IMR-90 (cell line): Measurements from ENCODE around the gene MED12L. TPM values are rescaled to one million over a fixed set of nuclear protein-coding genes. Genes with fewer than 3 reads are reported as not detected.

Experiments
- ATAC-seq: fragments of 200-7000 bp; cut with Tn5 transposase; 2 replicates; pipeline ENCODE4 v1.9.1; 2020; ENCODE audit warnings: low read depth, mild to moderate bottlenecking, moderate library complexity
- BruUV-seq: library from RNA; stranded (reverse); fragments of 400-500 nt; replicated peaks from 2 replicates; lab custom pipeline; 2021; lab: Mats Ljungman, UMichigan
- CTCF ChIA-PET: fragments of 300-600 bp; formaldehyde crosslinking; extraction: SDS; loops from one replicate; lab custom pipeline; 2021; ENCODE audit warnings: antibody characterized with exemption; lab: Yijun Ruan, JAX
- POLR2A ChIA-PET: fragments of 300-600 bp; sonication (Branson Sonifier 250); formaldehyde crosslinking; loops from one replicate; lab custom pipeline; 2022; ENCODE audit warnings: antibody characterized with exemption; ENCODE audit not compliant: unreplicated experiment; lab: Charles Lee
- DNase-seq: peaks from one replicate; pipeline ENCODE4 v3.0.0; 2013
- H2AFZ ChIP-seq: replicated peaks from 2 replicates; pipeline ENCODE3; 2013; ENCODE audit warnings: low read length, mild to moderate bottlenecking; ENCODE audit not compliant: poor library complexity
- H2AK5ac ChIP-seq: 2 replicates; pipeline ENCODE4 v1.6.1; 2013; ENCODE audit warnings: low read depth, low read length, inconsistent platforms
- H2AK9ac ChIP-seq: replicated peaks from 2 replicates; pipeline ENCODE3; 2013; ENCODE audit warnings: mild to moderate bottlenecking, low read depth, low read length, moderate library complexity; ENCODE audit not compliant: poor library complexity
- H2BK120ac ChIP-seq: 2 replicates; pipeline ENCODE4 v1.6.1; 2013; ENCODE audit warnings: low read depth, low read length, inconsistent platforms
- H2BK15ac ChIP-seq: 3 replicates; pipeline ENCODE4 v1.6.1; 2013; ENCODE audit warnings: low read depth, low read length, inconsistent platforms
- H2BK20ac ChIP-seq: 2 replicates; pipeline ENCODE4 v1.6.1; 2013; ENCODE audit warnings: low read depth, mild to moderate bottlenecking, inconsistent platforms, low read length, moderate library complexity
- H2BK5ac ChIP-seq: 2 replicates; pipeline ENCODE4 v1.6.1; 2013; ENCODE audit warnings: mild to moderate bottlenecking, low read depth, low read length, inconsistent platforms; ENCODE audit not compliant: poor library complexity, severe bottlenecking
- H3K14ac ChIP-seq: replicated peaks from 2 replicates; pipeline ENCODE4 v1.6.1; 2013; ENCODE audit warnings: low read depth, low read length, inconsistent platforms
- H3K18ac ChIP-seq: 2 replicates; pipeline ENCODE4 v1.6.1; 2013; ENCODE audit warnings: low read depth, low read length, control low read depth
- H3K23ac ChIP-seq: 2 replicates; pipeline ENCODE4 v1.6.1; 2013; ENCODE audit warnings: low read depth, low read length, inconsistent platforms
- H3K27ac ChIP-seq: 2 replicates; pipeline ENCODE4 v1.5.1; 2013; ENCODE audit warnings: mild to moderate bottlenecking, control low read depth, low read length; ENCODE audit not compliant: insufficient read depth
- H3K27me3 ChIP-seq: 2 replicates; pipeline ENCODE4 v1.6.1; 2013; ENCODE audit warnings: low read length; ENCODE audit not compliant: control insufficient read depth, insufficient read depth
- H3K36me3 ChIP-seq: 2 replicates; pipeline ENCODE4 v1.6.1; 2013; ENCODE audit warnings: low read length, mixed read lengths; ENCODE audit not compliant: control insufficient read depth, insufficient read depth
- H3K4ac ChIP-seq: 2 replicates; pipeline ENCODE4 v1.6.1; 2013; ENCODE audit warnings: low read depth, low read length, inconsistent platforms
- H3K4me1 ChIP-seq: 2 replicates; pipeline ENCODE4 v1.6.1; 2013; ENCODE audit warnings: low read length, mixed read lengths; ENCODE audit not compliant: control insufficient read depth, insufficient read depth
- H3K4me2 ChIP-seq: 2 replicates; pipeline ENCODE4 v1.6.1; 2013; ENCODE audit warnings: low read depth, mild to moderate bottlenecking, control low read depth, low read length, moderate library complexity
- H3K4me3 ChIP-seq: 2 replicates; pipeline ENCODE4 v1.5.1; 2013; ENCODE audit warnings: low read depth, mild to moderate bottlenecking, control low read depth, low read length, moderate library complexity; ENCODE audit not compliant: insufficient read depth
- H3K56ac ChIP-seq: 2 replicates; pipeline ENCODE4 v1.6.1; 2013; ENCODE audit warnings: low read length, inconsistent platforms; ENCODE audit not compliant: insufficient read depth; ENCODE audit errors: extremely low read depth
- H3K79me1 ChIP-seq, 2 experiments: 2 replicates each; pipeline ENCODE4 v1.6.1; 2013; ENCODE audit warnings: low read length in 2 of 2, inconsistent platforms in 1 of 2, low read depth in 1 of 2
- H3K9ac ChIP-seq: 2 replicates; pipeline ENCODE4 v1.6.1; 2013; ENCODE audit warnings: low read depth, low read length, control low read depth
- H3K9me1 ChIP-seq: 2 replicates; pipeline ENCODE4 v1.6.1; 2013; ENCODE audit warnings: low read length, inconsistent platforms; ENCODE audit not compliant: insufficient read depth
- H3K9me3 ChIP-seq: 2 replicates; pipeline ENCODE4 v1.6.1; 2013; ENCODE audit warnings: low read length; ENCODE audit not compliant: control insufficient read depth, insufficient read depth
- H4K20me1 ChIP-seq: 2 replicates; pipeline ENCODE4 v1.6.1; 2013; ENCODE audit warnings: low read length, inconsistent platforms; ENCODE audit not compliant: insufficient read depth
- H4K5ac ChIP-seq: 2 replicates; pipeline ENCODE4 v1.6.1; 2013; ENCODE audit warnings: mild to moderate bottlenecking, low read depth, low read length, control low read depth
- H4K8ac ChIP-seq, 2 experiments: 2 replicates each; pipeline ENCODE4 v1.6.1; 2013; ENCODE audit warnings: low read depth in 2 of 2, low read length in 2 of 2, control low read depth in 1 of 2, inconsistent platforms in 1 of 2
- H4K91ac ChIP-seq: 2 replicates; pipeline ENCODE4 v1.6.1; 2013; ENCODE audit warnings: low read depth, low read length, inconsistent platforms; ENCODE audit not compliant: insufficient read depth
- BHLHE40 ChIP-seq: fragments of 150-350 bp; IDR thresholded peaks from 2 replicates; pipeline ENCODE4 v1.6.1; 2016; ENCODE audit warnings: mild to moderate bottlenecking, low read depth, low read length
- CHD1 ChIP-seq: IDR thresholded peaks from 2 replicates; pipeline ENCODE4 v1.6.1; 2012; ENCODE audit warnings: low read depth, low read length, improper control_type of control experiment
- FOS ChIP-seq: fragments of 150-350 bp; IDR thresholded peaks from 2 replicates; pipeline ENCODE4 v1.6.1; 2016; ENCODE audit warnings: low read depth, low read length
- MAFK ChIP-seq: IDR thresholded peaks from 2 replicates; pipeline ENCODE4 v1.6.1; 2012; ENCODE audit warnings: low read depth, low read length, improper control_type of control experiment
- MAZ ChIP-seq: IDR thresholded peaks from 2 replicates; pipeline ENCODE4 v1.6.1; 2012; ENCODE audit warnings: low read depth, mild to moderate bottlenecking, low read length, improper control_type of control experiment, moderate library complexity, borderline replicate concordance
- MXI1 ChIP-seq: IDR thresholded peaks from 2 replicates; pipeline ENCODE4 v1.6.1; 2012; ENCODE audit warnings: low read depth, mild to moderate bottlenecking, low read length, moderate library complexity, borderline replicate concordance
- NFE2L2 ChIP-seq: fragments of 150-350 bp; IDR thresholded peaks from 2 replicates; pipeline ENCODE4 v1.6.1; 2016; ENCODE audit warnings: low read depth, mild to moderate bottlenecking, low read length
- POLR2A ChIP-seq: IDR thresholded peaks from 2 replicates; pipeline ENCODE4 v1.6.1; 2012; ENCODE audit warnings: mild to moderate bottlenecking, low read depth, low read length
- RAD21 ChIP-seq: IDR thresholded peaks from 2 replicates; pipeline ENCODE4 v1.6.1; 2012; ENCODE audit warnings: low read length, improper control_type of control experiment
- RFX5 ChIP-seq: IDR thresholded peaks from 2 replicates; pipeline ENCODE4 v1.8.0; 2012; ENCODE audit warnings: low read depth, mild to moderate bottlenecking, low read length, moderate library complexity
- SMC3 ChIP-seq: fragments of 150-350 bp; IDR thresholded peaks from 2 replicates; pipeline ENCODE4 v1.6.1; 2016; ENCODE audit warnings: low read depth, mild to moderate bottlenecking, antibody characterized with exemption, low read length, moderate library complexity
- USF2 ChIP-seq: fragments of 150-350 bp; IDR thresholded peaks from 2 replicates; pipeline ENCODE4 v1.6.1; 2017; ENCODE audit warnings: mild to moderate bottlenecking, antibody characterized with exemption, low read length, low read depth
- WGBS, 2 experiments: methylation state at CpG; one replicate each; pipeline versions ENCODE4 v1.1.5 to v1.1.7; 2013; ENCODE audit warnings: missing lambda C conversion rate in 2 of 2; ENCODE audit not compliant: insufficient read length in 1 of 2; ENCODE audit errors: extremely low coverage in 2 of 2; 5-methylcytosine and 5-hydroxymethylcytosine counted together
- dilution Hi-C: fragments of 300-500 bp; cut with HindIII; formaldehyde crosslinking; loops from one replicate; pipeline ENCODE4 v1.14.3; 2018; ENCODE audit warnings: low sequenced_read_pairs; ENCODE audit not compliant: unreplicated experiment
- in situ Hi-C: fragments of 300-500 bp; cut with MboI; formaldehyde crosslinking; loops from 3 replicates; pipeline ENCODE4 v1.14.3; 2019; ENCODE audit warnings: low sequenced_read_pairs, inconsistent platforms, mixed read lengths
- intact Hi-C: fragments of 100-400 bp; cut with micrococcal nuclease; formaldehyde crosslinking; loops from 2 replicates; pipeline ENCODE4 v1.10.0; 2022
- polyA plus RNA-seq, 3 experiments: library from polyadenylated mRNA; depleted of rRNA; stranded (reverse); fragments of >200 nt; gene quantifications; 2 replicates each; pipeline ENCODE4 v1.2.3, GENCODE V29; 2012; ENCODE audit warnings: low replicate concordance in 1 of 3
- total RNA-seq: library from RNA; depleted of rRNA; stranded (reverse); fragments of >200 nt; gene quantifications from 2 replicates; pipeline ENCODE4 v1.2.3, GENCODE V29; 2012
- TF ChIP-seq, protein P1 (sequence below): fragments of 150-350 bp; IDR thresholded peaks from 2 replicates; pipeline ENCODE4 v1.6.1; 2016; ENCODE audit warnings: low read depth, mild to moderate bottlenecking, low read length, moderate library complexity, borderline replicate concordance

MED12L gene
- total and polyA plus RNA-seq, 2 of the 4 experiments (the other 2 are of a cell fraction) = 0.05 to 0.18 TPM

DNA sequence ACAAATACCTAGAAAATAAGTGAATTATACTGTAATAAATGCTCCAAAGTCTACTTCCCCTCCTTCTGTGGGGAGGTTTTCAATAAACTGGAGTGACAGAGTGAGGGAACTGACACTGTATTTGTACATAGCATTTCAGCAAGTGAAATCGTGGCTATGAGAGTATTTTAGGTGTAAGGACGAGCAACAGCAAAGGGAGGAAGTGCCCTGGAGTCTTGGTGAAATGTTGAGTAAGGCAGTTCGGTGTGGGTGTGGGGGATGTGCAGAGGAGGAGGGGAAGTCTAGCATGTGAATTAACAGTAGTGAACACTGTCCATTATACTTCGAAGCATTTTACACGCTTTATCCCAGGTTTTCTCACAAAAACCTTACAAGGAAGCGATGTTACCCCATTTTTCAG, 262.0 kb downstream of the MED12L start:
- TF ChIP-seq NFE2L2 = no peak
- TF ChIP-seq, protein P1, sequence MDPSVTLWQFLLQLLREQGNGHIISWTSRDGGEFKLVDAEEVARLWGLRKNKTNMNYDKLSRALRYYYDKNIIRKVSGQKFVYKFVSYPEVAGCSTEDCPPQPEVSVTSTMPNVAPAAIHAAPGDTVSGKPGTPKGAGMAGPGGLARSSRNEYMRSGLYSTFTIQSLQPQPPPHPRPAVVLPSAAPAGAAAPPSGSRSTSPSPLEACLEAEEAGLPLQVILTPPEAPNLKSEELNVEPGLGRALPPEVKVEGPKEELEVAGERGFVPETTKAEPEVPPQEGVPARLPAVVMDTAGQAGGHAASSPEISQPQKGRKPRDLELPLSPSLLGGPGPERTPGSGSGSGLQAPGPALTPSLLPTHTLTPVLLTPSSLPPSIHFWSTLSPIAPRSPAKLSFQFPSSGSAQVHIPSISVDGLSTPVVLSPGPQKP = no peak
- no peak for TF ChIP-seq POLR2A
- no peak for TF ChIP-seq MXI1
- TF ChIP-seq RFX5 = no peak
- TF ChIP-seq MAFK = no peak
- no peak for TF ChIP-seq USF2
- TF ChIP-seq BHLHE40 = no peak
- TF ChIP-seq FOS = no peak
- TF ChIP-seq SMC3 = no peak
- no peak for TF ChIP-seq MAZ
- no peak for TF ChIP-seq CHD1
- no peak for TF ChIP-seq RAD21
- dilution Hi-C loops = no loop called here
- no peak overlapping the region for H2AFZ ChIP-seq

More for the DNA sequence above, 262.0 kb downstream of the MED12L start:
- Histone ChIP-seq H2BK120ac (0 out of 2 replicates have a peak overlapping the region, but pooled peaks have one; percentile 4), H3K4ac (no peak overlapping the region), H4K8ac (no peak overlapping the region; a peak in 1 of 4 replicates), H3K36me3 (no peaks in the 10 kb centered on the region), H3K79me1 (no peaks in the 10 kb centered on the region), H4K5ac (peak overlapping the region; percentile 29; the same call in 1 of the 2 replicates), H3K9me1 (no peaks in the 10 kb centered on the region; the same call in 1 of the 2 replicates), H3K4me2 (no peak overlapping the region), H3K9me3 (no peaks in the 10 kb centered on the region), H2BK5ac (no peak overlapping the region), H2BK20ac (peak overlapping the region; percentile 57; the same call in 1 of the 2 replicates), H3K56ac (no peak overlapping the region), H3K14ac (0 out of 2 replicates have a peak overlapping the region, but pooled peaks have one; percentile 35), H4K20me1 (no peaks in the 10 kb centered on the region), H2AK9ac (no peak overlapping the region), H3K18ac (peak overlapping the region; percentile 71; the same call in 1 of the 2 replicates), H3K9ac (no peak overlapping the region), H2AK5ac (peak overlapping the region; percentile 33; the same call in 1 of the 2 replicates), H3K27ac (no peak overlapping the region), H3K23ac (no peak overlapping the region), H4K91ac (no peak overlapping the region), H2BK15ac (peak overlapping the region; percentile 15; the same call in 2 of the 3 replicates), H3K4me3 (no peak overlapping the region), H3K4me1 (peaks cover 3% of the 10 kb centered on the region; the same call in 1 of the 2 replicates), H3K27me3 (no peaks in the 10 kb centered on the region)
- intact Hi-C loops = no loop called here
- no peak for DNase-seq
- in situ Hi-C loops = no loop called here
- ChIA-PET CTCF (no interaction called here), POLR2A (no interaction called here)
- ATAC-seq = no peak
- 100% methylated on average over 1 of the region's 6 CpGs; no CpG with 5 or more reads in 1 of the 2 experiments for WGBS, 2 experiments
- BruUV-seq = no TSS peak
